GM10847 (cell line): ENCODE results near the gene ZNF878.

Source experiments
- POLR2A ChIP-seq: IDR thresholded peaks from 2 replicates; pipeline ENCODE4 v1.6.1; 2011; ENCODE audit not compliant: insufficient read length; ENCODE audit errors: extremely low read depth

The ZNF878 gene

GRCh38 chr19:12052497-12053169 lies at the start of gene ZNF878:
Gene ZNF878, minus strand, starts transcription at chr19:12052961. Its CDS starts 160 bp downstream, at chr19:12052801.
- peak; percentile 92 for TF ChIP-seq POLR2A

- no peak for TF ChIP-seq POLR2A
These were observed 45.3 kb upstream of the ZNF878 start for GRCh38 chr19:12098040-12098439.

GRCh38 chr19:12095111-12095790 lies 42.5 kb upstream of the ZNF878 start:
- no peak for TF ChIP-seq POLR2A

- TF ChIP-seq POLR2A = no peak
These were observed 41.0 kb upstream of the ZNF878 start for GRCh38 chr19:12093777-12094176.

GRCh38 chr19:12092956-12093355 lies 40.2 kb upstream of the ZNF878 start:
- no peak for TF ChIP-seq POLR2A

GRCh38 chr19:12092065-12092867 lies 39.5 kb upstream of the ZNF878 start:
- peak; percentile 28 for TF ChIP-seq POLR2A

GRCh38 chr19:12090807-12091206 lies 38.0 kb upstream of the ZNF878 start:
- TF ChIP-seq POLR2A = no peak

- no peak for TF ChIP-seq POLR2A
These were observed 32.5 kb upstream of the ZNF878 start for GRCh38 chr19:12085074-12085818.

GRCh38 chr19:12077375-12077774 lies 24.6 kb upstream of the ZNF878 start:
- no peak for TF ChIP-seq POLR2A

GRCh38 chr19:12075538-12076139 lies 22.9 kb upstream of the ZNF878 start:
- no peak for TF ChIP-seq POLR2A

- TF ChIP-seq POLR2A = peak; percentile 85
These were observed 12.1 kb upstream of the ZNF878 start, which contains the start of gene ZNF844 for GRCh38 chr19:12064590-12065538. Gene ZNF844, plus strand, starts transcription at chr19:12064731. Its CDS starts 143 bp downstream, at chr19:12064874.

- no peak for TF ChIP-seq POLR2A
These were observed 3.0 kb upstream of the ZNF878 start for GRCh38 chr19:12055784-12056183.

GRCh38 chr19:12052091-12052496 lies 667 bp downstream of the ZNF878 start:
- no peak for TF ChIP-seq POLR2A

- TF ChIP-seq POLR2A = no peak
These were observed 4.9 kb downstream of the ZNF878 start for GRCh38 chr19:12047868-12048267.
